ENCODE data around the gene TOP3A.

The TOP3A gene

GRCh38 chr17:18256776-18257175 is 58.0 kb downstream of the TOP3A start:
- in situ Hi-C loops (cut with HindIII; ENCODE audit: low pct_ligation_motif_present, low sequenced_read_pairs): no loop called here
- no peak for TF ChIP-seq CTCF (IDR thresholded peaks at IDR 0.05; ENCODE audit: low read depth, low read length, missing control alignments)
- Histone ChIP-seq H3K36me3 (replicated peaks) (peaks cover 46% of the 10 kb centered on the region), H3K27ac (no peak overlapping the region), H3K27me3 (replicated peaks) (no peaks in the 10 kb centered on the region), H3K4me3 (ENCODE audit: low read depth, low read length) (no peak overlapping the region)
- no peak for DNase-seq

- in situ Hi-C loops (cut with HindIII; ENCODE audit: low pct_ligation_motif_present, low sequenced_read_pairs): no loop called here
- no peaks in the 10 kb centered on the region for H3K27me3 ChIP-seq (replicated peaks)
- H3K36me3 ChIP-seq (replicated peaks): peaks cover 51% of the 10 kb centered on the region
- DNase-seq: no peak
- no peak overlapping the region for H3K27ac ChIP-seq
- no peak overlapping the region for H3K4me3 ChIP-seq (ENCODE audit: low read depth, low read length)
- no peak for TF ChIP-seq CTCF (IDR thresholded peaks at IDR 0.05; ENCODE audit: low read depth, low read length, missing control alignments)
Observed at GRCh38 chr17:18256351-18256750, 58.4 kb downstream of the TOP3A start.

GRCh38 chr17:18254888-18255649 is 59.7 kb downstream of the TOP3A start:
- in situ Hi-C loops (cut with HindIII; ENCODE audit: low pct_ligation_motif_present, low sequenced_read_pairs): no loop called here
- Histone ChIP-seq H3K27me3 (replicated peaks) (no peaks in the 10 kb centered on the region), H3K36me3 (replicated peaks) (peaks cover 63% of the 10 kb centered on the region), H3K27ac (no peak overlapping the region), H3K4me3 (ENCODE audit: low read depth, low read length) (no peak overlapping the region)
- no peak for TF ChIP-seq CTCF (IDR thresholded peaks at IDR 0.05; ENCODE audit: low read depth, low read length, missing control alignments)
- no peak for DNase-seq

GRCh38 chr17:18253947-18254821 is 60.6 kb downstream of the TOP3A start:
- DNase-seq: no peak
- H3K4me3 ChIP-seq (ENCODE audit: low read depth, low read length): no peak overlapping the region
- H3K36me3 ChIP-seq (replicated peaks): peaks cover 71% of the 10 kb centered on the region
- no peak for TF ChIP-seq CTCF (IDR thresholded peaks at IDR 0.05; ENCODE audit: low read depth, low read length, missing control alignments)
- H3K27ac ChIP-seq: no peak overlapping the region
- in situ Hi-C loops (cut with HindIII; ENCODE audit: low pct_ligation_motif_present, low sequenced_read_pairs): no loop called here
- H3K27me3 ChIP-seq (replicated peaks): no peaks in the 10 kb centered on the region

- peaks cover 79% of the 10 kb centered on the region for H3K36me3 ChIP-seq (replicated peaks)
- no peak overlapping the region for H3K27ac ChIP-seq
- no peak overlapping the region for H3K4me3 ChIP-seq (ENCODE audit: low read depth, low read length)
- DNase-seq: no peak
- in situ Hi-C loops (cut with HindIII; ENCODE audit: low pct_ligation_motif_present, low sequenced_read_pairs): no loop called here
- H3K27me3 ChIP-seq (replicated peaks): no peaks in the 10 kb centered on the region
- TF ChIP-seq CTCF (IDR thresholded peaks at IDR 0.05; ENCODE audit: low read depth, low read length, missing control alignments): no peak
Observed at GRCh38 chr17:18253187-18253884, 61.5 kb downstream of the TOP3A start.

All from brain microvascular endothelial cell (primary cell).